Kasumi-1 (cell line): Measurements from ENCODE around the gene TBC1D1.
A peak's percentile ranks its signal among the peaks of the same experiment; 100 is the strongest.

Source experiments
- DNase-seq, 2 experiments: peaks; one replicate each; lab custom pipeline; 2025; lab: John Stamatoyannopoulos, UW

The TBC1D1 gene

GRCh38 chr4:38149472-38149996 is 258.6 kb downstream of the TBC1D1 start:
- no peak for DNase-seq

- no peak for DNase-seq
Measured at GRCh38 chr4:38149997-38150671, 259.2 kb downstream of the TBC1D1 start.

DNA sequence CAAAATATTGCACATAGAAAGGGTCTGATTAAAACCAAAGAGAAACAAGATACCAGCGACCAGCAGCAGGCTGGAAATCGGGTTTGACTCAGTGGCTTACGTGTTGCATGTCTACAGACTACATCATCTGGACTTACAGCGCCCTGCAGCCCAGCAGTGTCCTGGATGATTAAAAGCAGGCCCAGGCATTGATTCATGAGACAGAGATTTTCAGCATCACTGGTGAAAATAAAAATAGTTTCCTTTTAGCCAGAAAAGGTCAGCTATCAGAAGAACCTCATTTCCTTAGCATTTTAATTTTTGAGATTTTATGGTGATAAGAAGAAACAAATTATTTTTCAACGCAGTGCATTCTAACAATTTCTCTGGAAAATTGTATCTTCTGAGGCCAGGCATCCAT is 259.9 kb downstream of the TBC1D1 start:
- no peak for DNase-seq

GRCh38 chr4:38151873-38152272 is 261.0 kb downstream of the TBC1D1 start:
- DNase-seq: no peak

- DNase-seq: peak in 1 of 2 experiments; percentile 17
Measured at GRCh38 chr4:38152305-38152704, 261.4 kb downstream of the TBC1D1 start.

DNA sequence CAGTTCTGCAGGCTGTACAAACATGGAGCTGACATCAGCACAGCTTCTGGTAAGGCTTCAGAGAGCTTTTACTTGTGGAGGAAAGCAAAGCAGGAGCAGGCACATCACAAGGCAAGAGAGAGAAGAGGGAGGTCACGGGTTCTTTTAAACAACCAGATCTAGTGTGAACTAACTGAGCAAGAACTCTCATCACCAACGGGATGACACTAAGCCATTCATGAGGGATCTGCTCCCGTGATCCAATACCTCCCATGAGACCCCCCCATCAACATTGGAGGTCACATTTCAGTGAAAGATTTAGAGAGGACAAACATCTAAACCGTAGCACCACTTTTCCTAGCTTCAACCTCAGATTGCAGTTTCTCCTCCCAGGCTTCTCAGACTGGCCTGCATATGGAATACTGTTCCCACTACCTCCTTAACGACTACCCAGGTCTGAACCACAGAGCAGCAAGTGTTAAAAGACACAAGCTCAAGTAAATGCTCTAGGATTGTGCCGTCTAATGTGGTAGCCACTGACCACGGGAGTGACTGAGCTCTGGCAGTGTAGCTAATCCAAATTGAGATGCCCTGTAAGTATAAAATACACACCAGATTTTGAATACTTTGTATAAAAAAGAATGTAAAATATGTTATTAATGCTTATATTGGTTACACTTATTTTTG is 262.0 kb downstream of the TBC1D1 start:
- DNase-seq: no peak

- peak in 1 of 2 experiments; percentile 10 for DNase-seq
Measured at GRCh38 chr4:38153387-38153760, 262.5 kb downstream of the TBC1D1 start.

GRCh38 chr4:38154252-38154651 is 263.4 kb downstream of the TBC1D1 start:
- no peak for DNase-seq

- peak; percentile 76 to 80 for DNase-seq
Measured at GRCh38 chr4:38154681-38155588, 264.1 kb downstream of the TBC1D1 start.

DNA sequence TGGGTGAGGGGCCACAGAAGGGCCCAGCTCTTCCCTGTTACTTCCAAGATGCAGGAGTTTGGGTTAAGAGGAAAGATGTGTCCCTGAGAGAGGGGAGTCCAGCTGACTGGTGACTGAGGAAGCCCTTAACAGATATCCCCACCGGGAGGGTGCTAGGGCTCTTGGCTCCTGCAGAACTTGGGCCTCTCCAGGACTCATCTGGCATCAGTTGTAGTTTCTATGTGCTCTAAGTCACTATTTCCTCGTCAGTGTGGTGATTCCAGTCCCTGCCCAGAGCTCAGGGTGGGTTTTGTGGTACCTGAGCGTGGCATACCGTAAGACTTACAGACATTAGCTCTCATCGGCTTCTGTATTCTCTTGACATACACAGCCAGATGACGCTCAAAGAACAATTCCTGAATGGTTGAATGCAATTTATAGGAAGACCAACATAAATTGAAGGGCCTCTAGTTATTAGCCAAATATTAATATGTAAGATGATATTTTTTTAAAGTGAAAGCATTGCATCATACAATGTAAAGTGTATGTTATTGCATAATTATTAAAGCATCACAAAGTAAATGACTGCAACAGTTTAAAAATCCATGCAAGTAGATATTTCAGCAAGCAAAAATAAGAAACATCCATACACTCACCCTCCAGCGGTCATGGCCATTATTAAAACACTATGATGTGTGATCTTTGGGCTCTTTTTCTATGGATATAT is 264.9 kb downstream of the TBC1D1 start:
- DNase-seq: no peak

GRCh38 chr4:38157592-38157991 is 266.7 kb downstream of the TBC1D1 start:
- no peak for DNase-seq

- peak; percentile 62 to 66 for DNase-seq
Measured at GRCh38 chr4:38160487-38161207, 269.8 kb downstream of the TBC1D1 start.

DNA sequence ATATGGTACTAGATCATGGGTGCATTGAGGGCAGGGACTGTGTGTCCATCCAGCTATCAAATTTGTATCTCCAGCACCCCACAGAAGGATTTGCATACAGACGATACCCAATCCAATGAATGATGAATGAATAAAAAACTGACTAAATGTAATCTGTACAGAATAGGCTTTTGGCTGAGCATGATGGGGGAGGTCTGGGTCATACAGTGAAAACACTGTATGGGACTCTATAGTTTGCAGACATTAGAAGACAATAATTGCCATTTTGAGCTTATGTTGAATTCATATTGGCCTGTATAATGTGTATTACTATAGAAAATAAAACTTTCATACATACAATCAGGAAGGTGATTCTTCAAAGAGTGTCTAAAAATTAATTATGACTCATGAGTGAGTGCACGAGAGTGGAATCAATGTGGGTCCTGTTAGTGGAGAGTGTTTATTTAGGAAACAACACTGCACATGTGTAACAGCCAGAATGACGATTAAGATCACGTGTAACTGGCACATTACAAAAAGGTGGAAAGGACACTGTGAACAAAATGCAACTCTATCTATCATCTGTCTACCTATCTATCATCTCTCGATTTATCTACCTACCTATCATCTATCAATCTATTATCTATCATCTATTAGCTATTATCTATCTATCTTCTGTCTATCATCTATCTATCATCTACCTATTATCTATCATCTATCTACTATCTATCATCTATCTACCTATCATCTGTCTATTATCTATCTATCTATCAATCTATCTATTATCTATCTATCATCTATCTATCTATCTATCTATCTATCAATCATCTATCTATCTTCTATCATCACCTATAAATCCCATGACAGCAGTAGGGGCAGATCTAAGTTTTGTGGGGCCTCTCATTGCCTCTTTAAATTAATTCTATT is 270.6 kb downstream of the TBC1D1 start:
- DNase-seq: no peak

DNA sequence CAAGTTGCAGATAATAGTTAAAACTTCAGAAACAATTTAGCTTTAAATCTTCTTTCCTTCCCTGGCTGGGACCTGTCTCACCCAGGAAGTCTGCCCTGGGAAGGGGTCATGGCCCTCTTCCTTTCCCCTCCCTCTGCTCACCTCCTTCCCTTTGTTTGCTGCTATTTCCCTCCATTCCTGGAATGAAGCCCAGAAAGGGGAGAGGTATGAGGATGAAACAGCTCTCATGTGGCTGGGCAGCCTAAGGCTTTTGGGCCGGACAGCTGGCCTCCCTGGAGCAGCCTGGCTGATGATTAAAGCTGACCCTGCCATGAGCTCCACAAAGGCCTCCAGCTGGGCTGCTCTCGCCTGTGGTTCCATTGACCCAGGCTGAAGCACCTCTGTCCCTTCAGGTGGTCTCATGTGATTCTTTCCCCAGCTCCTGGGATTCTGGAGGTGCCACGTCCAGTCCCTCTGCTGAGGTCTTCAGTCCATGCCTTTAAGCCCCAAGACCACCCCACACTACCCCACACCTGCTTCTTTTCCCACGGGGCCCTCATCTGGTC is 271.4 kb downstream of the TBC1D1 start:
- no peak for DNase-seq

- no peak for DNase-seq
Measured at GRCh38 chr4:38163216-38164006, 272.5 kb downstream of the TBC1D1 start.

GRCh38 chr4:38164346-38164745 is 273.5 kb downstream of the TBC1D1 start:
- DNase-seq: no peak

DNA sequence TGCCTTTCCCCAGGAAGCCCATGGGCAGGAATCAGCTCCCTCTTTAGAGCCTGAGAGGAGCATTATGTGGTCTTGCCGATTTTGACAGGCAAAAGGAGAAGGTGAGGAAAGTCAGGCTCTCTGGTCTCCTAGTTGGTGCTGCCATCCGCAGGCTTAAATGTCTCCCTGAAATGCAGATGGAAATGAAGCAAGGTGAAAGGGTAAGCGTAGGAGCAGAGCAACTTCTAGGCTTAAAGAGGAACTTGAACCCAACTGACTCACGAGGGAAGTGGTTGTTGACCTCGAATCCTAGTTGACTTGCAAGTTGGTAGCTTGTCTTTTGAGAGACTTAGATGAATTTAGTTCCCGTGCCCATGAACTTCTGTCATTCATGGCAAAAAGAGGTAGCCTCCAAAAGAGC is 275.2 kb downstream of the TBC1D1 start:
- DNase-seq: peak; percentile 88 to 92

GRCh38 chr4:38166768-38167167 is 275.9 kb downstream of the TBC1D1 start:
- DNase-seq: peak; percentile 32 to 35

DNA sequence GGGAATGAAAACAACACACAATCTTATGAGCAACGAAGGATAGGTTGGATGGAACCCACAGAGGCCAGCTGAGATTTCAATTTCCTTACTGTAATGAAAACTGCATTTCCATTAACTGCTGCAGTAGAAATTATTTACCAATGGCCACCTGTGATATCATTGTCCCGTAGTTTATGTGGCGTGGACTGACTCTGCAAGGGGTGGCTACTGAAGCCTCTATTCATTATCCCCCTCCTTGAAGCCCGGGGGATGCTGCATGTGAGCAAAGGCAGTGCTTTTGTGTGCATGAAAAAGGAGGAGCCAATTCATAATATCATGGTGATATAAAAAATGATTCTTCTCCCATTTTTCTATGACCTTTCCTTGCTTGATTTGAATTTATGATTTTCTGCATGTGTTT is 277.1 kb downstream of the TBC1D1 start:
- DNase-seq: no peak
